ENCODE measurements around the gene DDX25.

DDX25 gene

GRCh38 chr11:125978181-125978716 lies 73.9 kb downstream of the DDX25 start:
- no peak for DNase-seq (ENCODE audit: low spot score)

Measured in iPS-NIHi11 (cell line).